Activated T-helper 9 cell treated with anti-CD3 and anti-CD28 coated beads, Interleukin-2, amount 50 U/mL, for 16 hours (primary cell): Measurements from ENCODE around the gene MIER1.

Source experiments
- DNase-seq: peaks from one replicate; pipeline ENCODE4 v3.0.0-alpha.2; 2020; ENCODE audit warnings: low read depth

Gene MIER1

GRCh38 chr1:66999640-67000400, 75.0 kb downstream of the MIER1 start:
- no peak for DNase-seq

DNA sequence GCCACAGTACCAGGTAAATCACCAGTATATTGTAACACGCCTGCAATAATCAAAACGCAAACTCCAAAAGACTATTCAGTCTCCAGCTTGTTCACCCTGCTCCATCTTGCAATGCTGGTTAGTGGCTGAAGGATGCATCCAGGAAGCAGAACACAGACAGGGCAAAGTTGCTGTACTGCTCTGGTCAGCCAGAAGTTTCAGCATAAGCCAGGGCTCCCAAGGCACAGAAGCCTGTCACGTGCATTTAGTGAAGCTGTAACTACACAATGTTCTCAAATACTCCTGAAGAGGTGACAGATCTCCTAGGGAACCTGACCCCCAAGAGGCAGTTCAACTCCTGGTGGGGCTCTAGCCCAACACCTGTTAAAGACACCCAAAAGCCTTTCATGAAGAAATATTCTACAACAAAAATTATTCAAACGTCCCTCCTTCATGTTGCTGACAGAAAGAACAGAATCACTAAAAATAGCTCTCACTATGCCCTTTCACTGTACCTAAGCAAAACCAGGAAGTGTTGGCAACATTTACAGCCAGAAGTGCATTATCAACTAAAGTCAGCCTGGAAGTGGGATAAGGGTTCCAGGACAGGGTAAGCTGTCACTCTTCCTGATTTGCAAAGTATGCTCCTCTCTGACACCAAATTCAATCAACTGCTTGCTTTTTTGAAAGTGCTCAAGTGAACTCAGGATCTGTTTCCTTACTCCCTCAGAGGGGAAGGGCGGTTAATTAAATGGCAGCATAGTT, 77.1 kb downstream of the MIER1 start:
- DNase-seq, result no peak

DNA sequence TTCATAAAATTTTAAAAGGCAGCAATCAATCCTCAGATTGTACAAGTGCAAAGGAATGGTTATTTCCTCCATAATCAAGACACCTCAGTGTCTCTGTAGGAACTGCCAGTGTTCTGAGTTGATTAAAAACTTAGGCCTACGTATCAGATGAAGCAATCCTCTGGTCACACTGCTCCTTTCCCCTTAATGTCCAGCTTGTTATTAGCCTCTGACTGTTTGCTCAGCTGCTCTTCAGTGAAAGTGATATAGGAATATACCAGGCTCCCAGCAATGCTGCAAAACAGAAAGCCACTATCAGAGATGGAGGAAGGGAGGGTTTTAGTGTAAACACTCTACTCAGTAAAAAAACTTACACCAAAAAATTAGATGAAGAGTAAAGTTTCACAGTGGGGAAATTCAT, 79.4 kb downstream of the MIER1 start:
- no peak for DNase-seq

- DNase-seq, result no peak
Observed at GRCh38 chr1:67005068-67005467, 80.3 kb downstream of the MIER1 start.

GRCh38 chr1:67009792-67010191, 85.0 kb downstream of the MIER1 start:
- DNase-seq, result no peak

DNA sequence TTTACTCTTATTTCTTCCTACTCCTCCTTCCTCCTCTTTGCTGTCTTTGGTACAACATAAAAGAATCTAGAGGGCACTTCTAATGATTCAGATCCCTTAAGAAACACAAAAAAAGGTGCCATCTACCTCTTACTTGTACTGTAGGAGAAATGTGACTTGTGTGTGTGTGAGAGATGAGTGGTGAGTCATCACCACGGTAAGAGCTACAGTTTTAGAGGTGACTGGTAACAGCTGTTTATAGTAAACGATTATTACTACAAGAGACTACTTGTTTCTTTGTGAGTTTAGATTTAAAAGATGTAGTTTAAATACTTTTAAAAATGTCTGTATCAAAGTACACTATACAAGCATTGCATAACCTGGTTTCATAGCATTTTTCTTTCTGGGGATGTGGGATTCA, 88.8 kb downstream of the MIER1 start:
- DNase-seq, result no peak

GRCh38 chr1:67018574-67018973, 93.8 kb downstream of the MIER1 start:
- DNase-seq, result no peak

GRCh38 chr1:67019121-67019520, 94.3 kb downstream of the MIER1 start:
- no peak for DNase-seq

DNA sequence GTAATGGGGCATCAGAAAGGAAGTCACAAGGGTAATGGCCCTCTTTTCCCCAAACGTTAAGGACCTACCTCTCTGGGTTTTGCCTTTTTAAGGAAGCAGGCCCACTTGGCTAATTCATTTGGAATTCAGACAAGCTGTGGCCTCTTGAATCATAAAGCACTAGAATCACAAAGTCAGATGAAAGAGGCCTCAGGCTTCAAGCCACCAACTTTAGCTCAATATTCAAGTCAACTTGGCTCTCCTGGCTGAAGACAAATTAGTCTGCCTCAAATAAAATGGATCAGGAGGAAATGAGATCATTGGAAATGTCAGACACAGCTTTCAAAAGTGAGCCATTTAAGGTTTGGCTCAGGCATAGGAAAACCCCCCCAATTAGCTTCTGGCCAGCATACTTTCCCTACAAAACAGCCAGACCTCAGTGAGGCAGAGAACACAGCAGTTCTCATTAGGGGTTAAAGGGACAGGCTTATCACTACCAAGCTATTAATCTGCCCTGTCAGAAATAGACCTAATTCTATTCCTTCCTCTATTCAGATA, 94.9 kb downstream of the MIER1 start:
- DNase-seq, result no peak

DNA sequence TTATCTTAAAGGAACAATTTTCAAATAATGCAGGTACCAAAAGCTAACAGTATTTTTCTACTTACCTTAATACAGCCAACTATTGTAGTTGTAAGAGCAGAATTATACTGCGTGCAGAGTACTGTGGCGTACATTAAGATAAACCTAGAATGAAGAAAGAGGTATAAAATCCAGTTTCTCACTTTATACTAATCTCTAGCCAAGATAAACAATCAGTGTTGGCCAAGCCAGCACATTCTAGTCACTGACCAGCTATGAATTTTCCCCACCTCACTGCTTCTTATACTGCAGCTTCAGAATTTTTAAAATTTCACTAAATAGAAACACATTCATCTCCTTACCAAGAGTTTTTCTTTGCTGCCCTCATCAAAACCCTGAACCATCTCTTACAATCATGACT, 95.5 kb downstream of the MIER1 start:
- no peak for DNase-seq

GRCh38 chr1:67020765-67021164, 96.0 kb downstream of the MIER1 start:
- DNase-seq, result no peak

DNA sequence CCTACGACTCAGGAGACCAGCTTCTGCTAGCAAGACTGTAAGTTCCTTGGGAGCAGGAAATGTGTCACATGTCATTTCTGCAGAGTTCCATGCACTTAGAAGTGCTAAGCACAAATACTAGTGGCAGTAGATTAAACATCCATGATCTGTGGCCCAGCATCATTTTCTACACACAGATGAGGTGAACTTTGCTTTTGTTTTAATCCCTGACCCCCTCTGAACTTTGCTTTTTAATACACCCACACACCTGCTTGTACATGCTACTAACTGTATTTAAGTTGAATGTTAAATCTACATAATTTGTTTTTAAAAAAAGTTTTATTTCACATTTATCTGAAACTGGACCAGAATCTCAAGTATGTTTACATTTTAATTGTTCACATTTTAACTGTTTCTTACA, 104.7 kb downstream of the MIER1 start:
- DNase-seq, result no peak

- DNase-seq, result no peak
Observed at GRCh38 chr1:67031121-67031858, 106.5 kb downstream of the MIER1 start.

GRCh38 chr1:67031859-67032247, 107.1 kb downstream of the MIER1 start:
- DNase-seq, result no peak
